ENCODE data around the gene PPP2R2B.

- TF ChIP-seq CTCF (IDR thresholded peaks at IDR 0.05) (no peak), POLR2A (IDR thresholded peaks at IDR 0.05) (no peak)
These were observed 100.3 kb downstream of the PPP2R2B start for GRCh38 chr5:146778261-146778660.

Measured in heart left ventricle (tissue), 13 donors.